Measurements from ENCODE around the gene CYP2D6.

GRCh38 chr22:42156121-42156520 is 25.5 kb upstream of the CYP2D6 start:
- TF ChIP-seq MAX (IDR thresholded peaks at IDR 0.05) (no peak), POLR2A (IDR thresholded peaks at IDR 0.05; ENCODE audit: control extremely low read depth in 1 of 2, low read depth in 2 of 2, low read length in 2 of 2) (no peak), SUZ12 (IDR thresholded peaks at IDR 0.05; ENCODE audit: low read length) (no peak), CTCF (IDR thresholded peaks at IDR 0.05; ENCODE audit: control extremely low read depth in 1 of 3, insufficient read depth in 1 of 3, low read depth in 1 of 3, low read length in 3 of 3) (no peak), CEBPB (IDR thresholded peaks at IDR 0.05; ENCODE audit: low read depth, low read length) (no peak), POU5F1 (IDR thresholded peaks at IDR 0.05; ENCODE audit: low read depth, low read length) (no peak), GABPA (IDR thresholded peaks at IDR 0.05; ENCODE audit: borderline replicate concordance, insufficient read depth, low read length) (no peak)

All from H1 (cell line).